Measurements from ENCODE around the gene GSAP.

GRCh38 chr7:77428777-77429231 is 12.7 kb upstream of the GSAP start:
- TF ChIP-seq CTCF (IDR thresholded peaks at IDR 0.05; ENCODE audit: insufficient read depth, low read length, poor library complexity, severe bottlenecking) (no peak), EZH2phosphoT487 (conservative IDR thresholded peaks at IDR 0.05; ENCODE audit: low read length) (no peak)

Measured in SU-DHL-6 (cell line).